ENCODE data around the gene ALPI. TPM values are rescaled to one million over a fixed set of nuclear protein-coding genes. Genes with fewer than 3 reads are reported as not detected.
"Not testable (repeated sequence)": the region's sequence is repeated elsewhere in the genome, so short reads cannot be mapped to it uniquely, and the experiment has no call there.

Gene ALPI
- not detected in 2 replicates for total RNA-seq (2014; rRNA removed; shearing (Covaris generic))

- DNase-seq (ENCODE audit: low spot score) = no peak
Measured at GRCh38 chr2:232455426-232456255, at the start of gene ALPI. Gene ALPI (plus strand): TSS chr2:232456153. CDS start chr2:232456200, 47 bp downstream.

GRCh38 chr2:232406556-232407310, 49.2 kb upstream of the ALPI start, which contains the start of gene ALPG:
Gene ALPG (plus strand): TSS chr2:232406844. CDS start chr2:232406895, 51 bp downstream.
- DNase-seq (ENCODE audit: low spot score) = no peak

- DNase-seq (ENCODE audit: low spot score) = not testable (repeated sequence)
Measured at GRCh38 chr2:232407428-232408150, 48.4 kb upstream of the ALPI start.

GRCh38 chr2:232408269-232408668, 47.7 kb upstream of the ALPI start:
- not testable (repeated sequence) for DNase-seq (ENCODE audit: low spot score)

GRCh38 chr2:232409617-232410016, 46.3 kb upstream of the ALPI start:
- not testable (repeated sequence) for DNase-seq (ENCODE audit: low spot score)

- no peak for DNase-seq (ENCODE audit: low spot score)
Measured at GRCh38 chr2:232410238-232410900, 45.6 kb upstream of the ALPI start.

GRCh38 chr2:232411901-232412629, 43.9 kb upstream of the ALPI start:
- no peak for DNase-seq (ENCODE audit: low spot score)

GRCh38 chr2:232412986-232413385, 43.0 kb upstream of the ALPI start:
- no peak for DNase-seq (ENCODE audit: low spot score)

GRCh38 chr2:232415138-232415690, 40.7 kb upstream of the ALPI start:
- DNase-seq (ENCODE audit: low spot score) = no peak

- no peak for DNase-seq (ENCODE audit: low spot score)
Measured at GRCh38 chr2:232415736-232416520, 40.0 kb upstream of the ALPI start.

GRCh38 chr2:232416521-232417470, 39.2 kb upstream of the ALPI start:
- no peak for DNase-seq (ENCODE audit: low spot score)

GRCh38 chr2:232417489-232417888, 38.5 kb upstream of the ALPI start:
- no peak for DNase-seq (ENCODE audit: low spot score)

- no peak for DNase-seq (ENCODE audit: low spot score)
Measured at GRCh38 chr2:232418056-232418455, 37.9 kb upstream of the ALPI start.

- DNase-seq (ENCODE audit: low spot score) = no peak
Measured at GRCh38 chr2:232418466-232419244, 37.3 kb upstream of the ALPI start.

GRCh38 chr2:232419245-232420072, 36.5 kb upstream of the ALPI start:
- DNase-seq (ENCODE audit: low spot score) = no peak

- no peak for DNase-seq (ENCODE audit: low spot score)
Measured at GRCh38 chr2:232420073-232420454, 35.9 kb upstream of the ALPI start.
